Lung (tissue), 12 donors: ENCODE results near the gene EVA1C. TPM values are rescaled to one million over a fixed set of nuclear protein-coding genes. Genes with fewer than 3 reads are reported as not detected.

Experiments used
- ATAC-seq: fragments of 200-7000 bp; cut with Tn5 transposase; one replicate; pipeline ENCODE4 v1.9.1; 2020; ENCODE audit warnings: moderate number of reproducible peaks; ENCODE audit not compliant: insufficient read depth, low FRiP score
- DNase-seq, 3 donors: peaks; one replicate each; pipeline ENCODE4 v3.0.0-alpha.2; 2013 to 2017
- H3K27ac ChIP-seq, 2 donors: one replicate each; pipeline ENCODE4 v1.5.1; 2013; ENCODE audit warnings: mild to moderate bottlenecking in 2 of 2, moderate library complexity in 2 of 2, control low read depth in 1 of 2, inconsistent platforms in 1 of 2, low read depth in 1 of 2, low read length in 1 of 2
- H3K27me3 ChIP-seq, 3 donors: one replicate each; pipeline ENCODE4 v1.5.1; 2013; ENCODE audit warnings: low read length in 2 of 3; ENCODE audit not compliant: control insufficient read depth in 3 of 3, insufficient read depth in 3 of 3
- H3K36me3 ChIP-seq, 4 donors: one replicate each; pipeline ENCODE4 v1.5.1; 2013; ENCODE audit warnings: low read length in 4 of 4, mild to moderate bottlenecking in 1 of 4, moderate library complexity in 1 of 4; ENCODE audit not compliant: control insufficient read depth in 4 of 4, insufficient read depth in 4 of 4
- H3K4me1 ChIP-seq, 5 donors: one replicate each; pipeline ENCODE4 v1.5.1; 2013; ENCODE audit warnings: low read length in 5 of 5, mild to moderate bottlenecking in 2 of 5, moderate library complexity in 1 of 5; ENCODE audit not compliant: control insufficient read depth in 5 of 5, insufficient read depth in 5 of 5
- H3K4me3 ChIP-seq: one replicate; pipeline ENCODE4 v1.5.1; 2013; ENCODE audit warnings: mild to moderate bottlenecking, control low read depth, moderate library complexity
- H3K9ac ChIP-seq, 2 donors: one replicate each; pipeline ENCODE4 v1.5.1; 2013; ENCODE audit warnings: low read length in 2 of 2, control low read depth in 1 of 2; ENCODE audit not compliant: insufficient read depth in 1 of 2
- H3K9me3 ChIP-seq, 4 donors: one replicate each; pipeline ENCODE4 v1.5.1; 2013; ENCODE audit warnings: low read length in 3 of 4, mild to moderate bottlenecking in 1 of 4, moderate library complexity in 1 of 4; ENCODE audit not compliant: control insufficient read depth in 4 of 4, insufficient read depth in 3 of 4
- WGBS, 2 donors: extraction: QIAGEN DNeasy Blood & Tissue Kit; methylation state at CpG; one replicate each; pipeline ENCODE4 v1.1.7; 2013; 5-methylcytosine and 5-hydroxymethylcytosine counted together
- polyA plus RNA-seq, 2 donors: library from polyadenylated mRNA; stranded (reverse); fragments of 200-250 nt; gene quantifications; one replicate each; pipeline ENCODE4 v1.2.1, GENCODE V29; 2013
- total RNA-seq, 2 donors: library from RNA; depleted of rRNA in 1 of 2; stranded (reverse); fragments of >200 nt in 1 of 2; gene quantifications; one replicate each; pipeline ENCODE4 v1.2.1, GENCODE V29; 2014 to 2021
- TF ChIP-seq, protein P1 (sequence below): IDR thresholded peaks from 2 replicates; pipeline ENCODE4 v1.5.1; 2012; ENCODE audit warnings: mild to moderate bottlenecking; ENCODE audit errors: control extremely low read depth, extremely low read depth
- donor health status: control.
- donor health status: control.
- donor health status: Bipolar disorder and iron deficiency.
- donor health status: healthy.
- donor health status: DM: yes; HTN: yes; CAD: no.

The EVA1C gene
- total and polyA plus RNA-seq, 4 donors = 13.9 to 59.0 (median 48.6) TPM

DNA sequence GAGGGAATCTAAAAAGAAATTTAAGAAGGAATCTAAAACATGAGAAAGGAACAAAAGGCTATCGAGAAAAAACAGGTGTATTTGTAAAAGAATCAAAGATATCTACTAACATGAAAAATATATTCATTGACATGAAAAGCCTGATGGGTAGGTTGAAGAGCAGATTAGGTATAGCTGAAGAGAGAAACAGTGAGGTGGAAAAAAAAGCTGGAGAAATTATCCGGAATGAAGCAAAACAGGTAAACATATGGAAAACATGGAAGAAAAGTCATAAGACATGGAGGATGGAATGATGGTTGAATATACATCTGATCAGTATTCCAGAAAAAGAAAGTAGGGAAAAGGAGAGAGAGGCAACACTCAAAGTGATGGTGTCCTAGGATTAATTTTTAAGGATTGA, 9.6 kb downstream of the EVA1C start:
- Histone ChIP-seq H3K9me3 (no peaks in the 10 kb centered on the region), H3K9ac (no peak overlapping the region), H3K27me3 (no peaks in the 10 kb centered on the region), H3K36me3 (peaks cover 0 to 2% (median 0%) of the 10 kb centered on the region in 4 donors), H3K27ac (no peak overlapping the region), H3K4me1 (peaks cover 0 to 3% (median 0%) of the 10 kb centered on the region in 5 donors), H3K4me3 (no peak overlapping the region)
- TF ChIP-seq, protein P1, sequence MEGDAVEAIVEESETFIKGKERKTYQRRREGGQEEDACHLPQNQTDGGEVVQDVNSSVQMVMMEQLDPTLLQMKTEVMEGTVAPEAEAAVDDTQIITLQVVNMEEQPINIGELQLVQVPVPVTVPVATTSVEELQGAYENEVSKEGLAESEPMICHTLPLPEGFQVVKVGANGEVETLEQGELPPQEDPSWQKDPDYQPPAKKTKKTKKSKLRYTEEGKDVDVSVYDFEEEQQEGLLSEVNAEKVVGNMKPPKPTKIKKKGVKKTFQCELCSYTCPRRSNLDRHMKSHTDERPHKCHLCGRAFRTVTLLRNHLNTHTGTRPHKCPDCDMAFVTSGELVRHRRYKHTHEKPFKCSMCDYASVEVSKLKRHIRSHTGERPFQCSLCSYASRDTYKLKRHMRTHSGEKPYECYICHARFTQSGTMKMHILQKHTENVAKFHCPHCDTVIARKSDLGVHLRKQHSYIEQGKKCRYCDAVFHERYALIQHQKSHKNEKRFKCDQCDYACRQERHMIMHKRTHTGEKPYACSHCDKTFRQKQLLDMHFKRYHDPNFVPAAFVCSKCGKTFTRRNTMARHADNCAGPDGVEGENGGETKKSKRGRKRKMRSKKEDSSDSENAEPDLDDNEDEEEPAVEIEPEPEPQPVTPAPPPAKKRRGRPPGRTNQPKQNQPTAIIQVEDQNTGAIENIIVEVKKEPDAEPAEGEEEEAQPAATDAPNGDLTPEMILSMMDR = no peak
- ATAC-seq (no peak), DNase-seq (no peak)
- 98 to 100% methylated on average over 2 of the region's 2 CpGs for WGBS, 2 donors

GRCh38 chr21:32423320-32424190, 11.0 kb downstream of the EVA1C start:
- no peak for DNase-seq
- H3K4me3 ChIP-seq = no peak overlapping the region
- 86 to 96% methylated on average over 9 of the region's 9 CpGs for WGBS, 2 donors
- H3K9ac ChIP-seq = no peak overlapping the region
- ATAC-seq = no peak
- H3K4me1 ChIP-seq = peaks cover 0 to 5% (median 0%) of the 10 kb centered on the region in 5 donors
- no peaks in the 10 kb centered on the region for H3K9me3 ChIP-seq
- H3K27me3 ChIP-seq = no peaks in the 10 kb centered on the region
- no peak overlapping the region for H3K27ac ChIP-seq
- peaks cover 0 to 2% (median 0%) of the 10 kb centered on the region in 4 donors for H3K36me3 ChIP-seq
- TF ChIP-seq, protein P1 = no peak

DNA sequence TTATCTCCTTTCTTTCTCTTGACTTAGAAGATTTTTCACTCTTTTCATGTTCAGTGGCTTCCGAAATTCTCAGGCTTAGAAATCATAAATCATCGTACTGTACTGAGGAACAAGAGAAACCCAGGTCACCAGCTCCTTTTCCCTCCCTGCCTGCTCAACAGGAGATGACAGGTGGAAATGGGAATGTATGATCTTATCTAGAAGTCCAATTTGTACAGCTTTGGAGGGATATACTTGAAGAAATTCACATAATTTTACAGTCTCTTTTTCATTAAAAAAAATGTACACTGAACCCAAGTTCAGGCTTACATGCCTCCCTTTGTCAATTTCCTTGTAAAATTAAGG, 11.7 kb downstream of the EVA1C start:
- TF ChIP-seq, protein P1 = no peak
- 64 to 93% methylated on average over 2 of the region's 2 CpGs for WGBS, 2 donors
- DNase-seq (no peak), ATAC-seq (no peak)
- Histone ChIP-seq H3K36me3 (peaks cover 0 to 2% (median 0%) of the 10 kb centered on the region in 4 donors), H3K27ac (no peak overlapping the region), H3K4me3 (no peak overlapping the region), H3K9ac (no peak overlapping the region), H3K27me3 (no peaks in the 10 kb centered on the region), H3K9me3 (no peaks in the 10 kb centered on the region), H3K4me1 (peaks cover 0 to 5% (median 0%) of the 10 kb centered on the region in 5 donors)
